Erythroblast (primary cell): ENCODE results near the gene OR52E6.

Source experiments
- GATA1 ChIP-seq: IDR thresholded peaks from 2 replicates; pipeline ENCODE4 v1.6.1; 2011; ENCODE audit warnings: low read depth, mild to moderate bottlenecking, control low read depth, low read length, moderate library complexity
- POLR2A ChIP-seq: IDR thresholded peaks from 2 replicates; pipeline ENCODE4 v1.6.1; 2011; ENCODE audit warnings: mild to moderate bottlenecking, low read length

GRCh38 chr11:5796541-5796940 is 45.2 kb downstream of the OR52E6 start:
- TF ChIP-seq POLR2A (no peak), GATA1 (no peak)
